ENCODE data around the gene UPK2.

DNA sequence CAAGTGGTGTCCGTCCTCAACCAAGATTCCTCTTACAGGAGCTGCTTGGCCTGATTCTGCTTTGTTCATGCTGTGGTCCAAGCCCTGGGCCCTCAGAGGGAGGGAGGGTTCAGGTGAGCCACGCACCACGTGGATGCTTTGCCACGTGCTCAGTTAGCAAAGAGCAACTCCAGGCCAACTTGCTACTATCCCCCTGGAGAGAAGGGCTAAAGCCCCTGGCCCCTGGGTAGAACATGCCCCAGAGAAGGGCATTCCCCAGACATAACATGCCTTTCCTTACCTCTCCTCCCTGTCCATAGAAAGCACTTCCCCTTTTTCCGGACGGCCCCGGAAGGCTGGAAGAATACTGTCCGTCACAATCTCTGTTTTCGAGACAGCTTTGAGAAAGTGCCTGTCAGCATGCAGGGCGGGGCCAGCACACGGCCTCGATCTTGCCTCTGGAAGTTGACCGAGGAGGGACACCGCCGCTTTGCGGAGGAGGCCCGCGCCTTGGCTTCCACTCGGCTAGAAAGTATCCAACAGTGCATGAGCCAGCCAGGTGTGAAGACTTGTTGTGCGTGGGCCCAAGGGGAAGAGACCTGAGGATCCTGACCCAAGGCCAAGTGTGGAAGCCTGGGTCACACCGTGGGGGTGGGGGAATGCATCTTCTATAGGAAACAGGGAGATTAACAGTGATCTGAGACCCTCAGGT, 24.2 kb downstream of the UPK2 start:
- TF ChIP-seq, protein P1, sequence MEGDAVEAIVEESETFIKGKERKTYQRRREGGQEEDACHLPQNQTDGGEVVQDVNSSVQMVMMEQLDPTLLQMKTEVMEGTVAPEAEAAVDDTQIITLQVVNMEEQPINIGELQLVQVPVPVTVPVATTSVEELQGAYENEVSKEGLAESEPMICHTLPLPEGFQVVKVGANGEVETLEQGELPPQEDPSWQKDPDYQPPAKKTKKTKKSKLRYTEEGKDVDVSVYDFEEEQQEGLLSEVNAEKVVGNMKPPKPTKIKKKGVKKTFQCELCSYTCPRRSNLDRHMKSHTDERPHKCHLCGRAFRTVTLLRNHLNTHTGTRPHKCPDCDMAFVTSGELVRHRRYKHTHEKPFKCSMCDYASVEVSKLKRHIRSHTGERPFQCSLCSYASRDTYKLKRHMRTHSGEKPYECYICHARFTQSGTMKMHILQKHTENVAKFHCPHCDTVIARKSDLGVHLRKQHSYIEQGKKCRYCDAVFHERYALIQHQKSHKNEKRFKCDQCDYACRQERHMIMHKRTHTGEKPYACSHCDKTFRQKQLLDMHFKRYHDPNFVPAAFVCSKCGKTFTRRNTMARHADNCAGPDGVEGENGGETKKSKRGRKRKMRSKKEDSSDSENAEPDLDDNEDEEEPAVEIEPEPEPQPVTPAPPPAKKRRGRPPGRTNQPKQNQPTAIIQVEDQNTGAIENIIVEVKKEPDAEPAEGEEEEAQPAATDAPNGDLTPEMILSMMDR (IDR thresholded peaks at IDR 0.05): no peak
- TF ChIP-seq EP300 (IDR thresholded peaks at IDR 0.05): no peak
- no peak for TF ChIP-seq POLR2A (IDR thresholded peaks at IDR 0.05)
- TF ChIP-seq POLR2AphosphoS5 (IDR thresholded peaks at IDR 0.05): no peak

Data from upper lobe of left lung (tissue), 4 donors.